K562 (cell line): Measurements from ENCODE around the gene LY6G5B. TPM values are rescaled to one million over a fixed set of nuclear protein-coding genes. Genes with fewer than 3 reads are reported as not detected.

ENCODE experiments used
- ATAC-seq: fragments of 200-7000 bp; cut with Tn5 transposase; 3 replicates; pipeline ENCODE4 v1.9.1; 2020; ENCODE audit warnings: moderate library complexity
- BruUV-seq: library from RNA; stranded (reverse); fragments of 400-500 nt; replicated peaks from 2 replicates; lab custom pipeline; 2021; lab: Mats Ljungman, UMichigan
- CTCF ChIA-PET: fragments of 300-600 bp; formaldehyde crosslinking; extraction: SDS; loops from one replicate; lab custom pipeline; 2021; ENCODE audit warnings: low intra/inter-chr PET ratio; lab: Yijun Ruan, JAX
- POLR2A ChIA-PET: fragments of 300-600, 350-650 bp; sonication (Branson Sonifier 250); formaldehyde crosslinking; extraction: SDS; loops from one replicate; lab custom pipeline; 2021; ENCODE audit warnings: antibody characterized with exemption, inconsistent platforms; lab: Yijun Ruan, JAX
- DNase-seq, 4 experiments: peaks; one replicate each; pipeline versions ENCODE4 v3.0.0 to v3.0.0-alpha.2; 2011 to 2018; ENCODE audit warnings: low spot score in 3 of 4, mixed read lengths in 3 of 4; ENCODE audit errors: extremely low read depth in 1 of 4
- FAIRE-seq: peaks from 2 replicates; lab custom pipeline; 2011; peaks lifted over from hg19 to GRCh38; lab: Jason Lieb, UNC
- H2AFZ ChIP-seq: 2 replicates; pipeline ENCODE4 v1.6.0; 2011; ENCODE audit warnings: low read depth, low read length, control low read depth, inconsistent platforms
- H3K27ac ChIP-seq: fragments of 200-600 bp; 3 replicates; pipeline ENCODE4 v1.8.0; 2011; ENCODE audit warnings: low read depth, mild to moderate bottlenecking, control low read depth, inconsistent platforms, low read length, moderate library complexity, mixed read lengths; ENCODE audit errors: extremely low read depth
- H3K27me3 ChIP-seq, 2 experiments: fragments of 300-600 bp in 1 of 2; 2 replicates in 1 of 2; 3 replicates in 1 of 2; pipeline versions ENCODE4 v1.6.0 to v1.8.0; 2011; ENCODE audit warnings: inconsistent platforms in 2 of 2, low read length in 2 of 2, mild to moderate bottlenecking in 1 of 2, mixed read lengths in 1 of 2, moderate library complexity in 1 of 2; ENCODE audit not compliant: control insufficient read depth in 2 of 2, insufficient read depth in 2 of 2
- H3K36me3 ChIP-seq: fragments of 300-600 bp; 3 replicates; pipeline ENCODE4 v1.8.0; 2011; ENCODE audit warnings: mild to moderate bottlenecking, low read length, inconsistent platforms; ENCODE audit not compliant: control insufficient read depth, insufficient read depth
- H3K4me1 ChIP-seq, 2 experiments: fragments of 200-600 bp in 1 of 2; replicated peaks in 1 of 2; 2 replicates in 1 of 2; 3 replicates in 1 of 2; pipeline versions ENCODE4 v1.5.1 to v1.8.0; 2011; ENCODE audit warnings: inconsistent platforms in 2 of 2, low read length in 2 of 2, mild to moderate bottlenecking in 1 of 2, mixed read lengths in 1 of 2, moderate library complexity in 1 of 2; ENCODE audit not compliant: control insufficient read depth in 2 of 2, insufficient read depth in 2 of 2
- H3K4me2 ChIP-seq: 2 replicates; pipeline ENCODE4 v1.6.1; 2011; ENCODE audit warnings: low read length, control low read depth, inconsistent platforms, mixed read lengths; ENCODE audit not compliant: insufficient read depth
- H3K4me3 ChIP-seq: fragments of 200-600 bp; sonication (generic), shearing (Covaris generic); 2 replicates; pipeline ENCODE4 v1.5.1; 2016; ENCODE audit warnings: control low read depth, inconsistent platforms
- H3K79me2 ChIP-seq: fragments of 200-600 bp; 3 replicates; pipeline ENCODE4 v1.8.0; 2011; ENCODE audit warnings: low read length, inconsistent platforms; ENCODE audit not compliant: control insufficient read depth, insufficient read depth
- H3K9ac ChIP-seq, 2 experiments: 2 replicates each; pipeline versions ENCODE4 v1.6.0 to v1.6.1; 2011; ENCODE audit warnings: low read depth in 2 of 2, low read length in 2 of 2, control low read depth in 1 of 2, inconsistent platforms in 1 of 2, mild to moderate bottlenecking in 1 of 2, mixed read lengths in 1 of 2; ENCODE audit not compliant: insufficient read depth in 1 of 2
- H3K9me1 ChIP-seq: one replicate; pipeline ENCODE4 v1.6.0; 2011; ENCODE audit warnings: inconsistent platforms, mild to moderate bottlenecking, low read length, moderate library complexity; ENCODE audit not compliant: control insufficient read depth, insufficient read depth
- H3K9me3 ChIP-seq: replicated peaks from 2 replicates; pipeline ENCODE4 v1.5.1; 2011; ENCODE audit warnings: low read depth, low read length, inconsistent platforms; ENCODE audit not compliant: control insufficient read depth, insufficient read depth
- H4K20me1 ChIP-seq: replicated peaks from 2 replicates; pipeline ENCODE4 v1.6.1; 2011; ENCODE audit warnings: low read length, inconsistent platforms, mixed read lengths; ENCODE audit not compliant: control insufficient read depth, insufficient read depth
- BACH1 ChIP-seq: fragments of 200-800 bp; sonication (Bioruptor generic); IDR thresholded peaks from 2 replicates; pipeline ENCODE4 v1.6.1; 2016; ENCODE audit warnings: missing genetic modification characterization, missing compliant biosample characterization
- BRF1 ChIP-seq: IDR thresholded peaks from 3 replicates; pipeline ENCODE4 v1.6.1; 2011; ENCODE audit warnings: borderline replicate concordance, mild to moderate bottlenecking; ENCODE audit not compliant: insufficient read length; ENCODE audit errors: extremely low read depth
- CHD1 ChIP-seq: fragments of 200-600 bp; sonication (generic); IDR thresholded peaks from one replicate; pipeline ENCODE4 v1.6.1; 2012; ENCODE audit warnings: mild to moderate bottlenecking, moderate library complexity, low read length, inconsistent platforms
- HLTF ChIP-seq: fragments of 450-650 bp; IDR thresholded peaks from 2 replicates; pipeline ENCODE4 v1.6.1; 2016
- HMBOX1 ChIP-seq: sonication (generic); IDR thresholded peaks from 2 replicates; pipeline ENCODE4 v1.6.1; 2016
- MYNN ChIP-seq, 2 experiments: sonication (generic); formaldehyde crosslinking in 1 of 2; IDR thresholded peaks; 2 replicates each; pipeline versions ENCODE4 v1.5.0 to v1.6.1; 2016 to 2020; ENCODE audit warnings: antibody characterized with exemption in 1 of 2, missing genetic modification reagents in 1 of 2
- POLR2AphosphoS5 ChIP-seq: IDR thresholded peaks from 2 replicates; pipeline ENCODE4 v1.6.1; 2011; ENCODE audit warnings: mild to moderate bottlenecking, low read depth, low read length, moderate library complexity; ENCODE audit not compliant: control insufficient read depth, insufficient read depth
- RBFOX2 ChIP-seq: fragments of 200-400 bp; formaldehyde crosslinking; IDR thresholded peaks from 2 replicates; pipeline ENCODE4 v1.6.1; 2017; ENCODE audit warnings: low read depth, mild to moderate bottlenecking, low read length, moderate library complexity
- TFAP4 ChIP-seq: sonication (generic); formaldehyde crosslinking; IDR thresholded peaks from 2 replicates; pipeline ENCODE4 v1.8.0; 2022; ENCODE audit warnings: missing genetic modification reagents, mild to moderate bottlenecking, moderate library complexity, borderline replicate concordance
- ZC3H4 ChIP-seq: sonication (generic); formaldehyde crosslinking; IDR thresholded peaks from 2 replicates; pipeline ENCODE4 v1.9.0; 2021; ENCODE audit warnings: missing genetic modification reagents, borderline replicate concordance
- ZNF239 ChIP-seq: fragments of 250-450 bp; sonication (Bioruptor Pico); IDR thresholded peaks from 2 replicates; pipeline ENCODE4 v1.4.0; 2020; ENCODE audit warnings: mild to moderate bottlenecking
- ZNF592 ChIP-seq: fragments of 450-650 bp; IDR thresholded peaks from 2 replicates; pipeline ENCODE4 v1.6.1; 2017; ENCODE audit warnings: antibody characterized with exemption, mild to moderate bottlenecking
- ZNF740 ChIP-seq, 3 experiments: fragments of 200-800 bp in 1 of 3; sonication (Bioruptor generic) in 1 of 3; sonication (generic) in 1 of 3; formaldehyde crosslinking in 1 of 3; IDR thresholded peaks; 2 replicates each; pipeline versions ENCODE4 v1.6.1 to v1.8.0; 2016 to 2022; ENCODE audit warnings: mild to moderate bottlenecking in 2 of 3, missing compliant biosample characterization in 2 of 3, missing genetic modification characterization in 2 of 3, missing genetic modification reagents in 1 of 3
- WGBS: fragments of 100-300 bp; shearing (Covaris generic); methylation state at CpG from one replicate; pipeline ENCODE4 v1.1.6; 2016; ENCODE audit warnings: low coverage, mixed read lengths; ENCODE audit not compliant: insufficient coverage; ENCODE audit errors: missing lambda C conversion rate; 5-methylcytosine and 5-hydroxymethylcytosine counted together
- in situ Hi-C: fragments of 300-500 bp; cut with MboI; formaldehyde crosslinking; loops from 4 replicates; pipeline ENCODE4 v1.15.0; 2018; ENCODE audit warnings: inconsistent platforms, mixed read lengths
- intact Hi-C: fragments of 100-400 bp; cut with micrococcal nuclease; formaldehyde crosslinking; loops from 2 replicates; pipeline ENCODE4 v1.14.2; 2022
- polyA plus RNA-seq, 8 experiments: library from polyadenylated mRNA; depleted of rRNA in 4 of 8; stranded (reverse) in 5 of 8; unstranded in 3 of 8; fragments of >200 nt; fragmentation: Nextera tagmentation in 2 of 8; fragmentation: Illumina TruSeq in 1 of 8; extraction: Ambion mirVana in 2 of 8; extraction: Trizol in 1 of 8; gene quantifications; 2 replicates each; pipeline versions ENCODE4 v1.2.1 to v1.2.3, GENCODE V29; 2011 to 2014; ENCODE audit warnings: inconsistent platforms in 1 of 8, missing spikeins in 1 of 8
- total RNA-seq, 7 experiments: library from RNA; depleted of rRNA in 6 of 7; stranded (reverse); fragments of >200 nt in 6 of 7; fragmentation: Illumina TruSeq in 2 of 7; extraction: Trizol in 2 of 7; gene quantifications; 2 replicates each; pipeline versions ENCODE4 v1.2.1 to v1.2.3, GENCODE V29; 2011 to 2021; ENCODE audit warnings: low replicate concordance in 1 of 7

Gene LY6G5B
- total and polyA plus RNA-seq, 9 of the 15 experiments (the other 6 are each of a cell fraction or from before 2014, with no cell fraction given), result 6.0 to 27.0 (median 7.5) TPM

- ATAC-seq, result no peak
- BruUV-seq, result no TSS peak
Observed at GRCh38 chr6:31639043-31639442, 30.7 kb upstream of the LY6G5B start.

More at GRCh38 chr6:31639043-31639442, 30.7 kb upstream of the LY6G5B start:
- Histone ChIP-seq H3K27ac (no peak overlapping the region), H4K20me1 (peaks cover 27% of the 10 kb centered on the region), H3K9me1 (no peaks in the 10 kb centered on the region), H3K4me3 (no peak overlapping the region), H2AFZ (no peak overlapping the region), H3K4me2 (no peak overlapping the region), H3K79me2 (no peaks in the 10 kb centered on the region), H3K36me3 (peaks cover 96% of the 10 kb centered on the region), H3K9me3 (no peaks in the 10 kb centered on the region), H3K4me1 (peaks cover 3 to 10% of the 10 kb centered on the region in 2 experiments; a peak in 4 of 5 replicates), H3K27me3 (no peaks in the 10 kb centered on the region), H3K9ac (no peak overlapping the region)
- CTCF ChIA-PET, result no interaction called here
- FAIRE-seq (peak; percentile 37), DNase-seq (no peak)
- WGBS, result 85% methylated on average over 9 of the region's 9 CpGs
- in situ Hi-C loops, result no loop called here
- TF ChIP-seq ZC3H4 (CRISPR knock-in tag), result no peak
- no peak for TF ChIP-seq CHD1
- no peak for TF ChIP-seq HLTF
- peak; percentile 38; the same call in 1 of the 2 replicates for TF ChIP-seq RBFOX2
- TF ChIP-seq ZNF592, result no peak
- TF ChIP-seq POLR2AphosphoS5, result no peak; the same call in 1 of the 2 replicates
- no peak for TF ChIP-seq ZNF239 (CRISPR knock-in tag)
- TF ChIP-seq TFAP4 (CRISPR knock-in tag), result no peak
- no peak for TF ChIP-seq BRF1
- peak; percentile 67 for TF ChIP-seq ZNF740 (CRISPR knock-in tag; IDR thresholded peaks at IDR 0.05)
- no peak for TF ChIP-seq ZNF740 (tag; IDR thresholded peaks at IDR 0.05)
- TF ChIP-seq BACH1 (tag), result no peak
- no peak for TF ChIP-seq HMBOX1
- peak; percentile 36; the same call in 1 of the 2 replicates for TF ChIP-seq MYNN (IDR thresholded peaks at IDR 0.05)
- TF ChIP-seq MYNN (CRISPR knock-in tag; IDR thresholded peaks at IDR 0.05), result no peak
- POLR2A ChIA-PET, result interaction anchor here (0.6 to 14.8 kb wide), 11 partner anchors 5 to 197 kb away, joined by 3 to 274 read pairs (median 5); partner anchors contain the start of genes APOM, BAG6, C6orf47 and GPANK1
- intact Hi-C loops, result no loop called here
